ENCODE results near the gene KRTAP3-3.
A peak's percentile ranks its signal among the peaks of the same experiment; 100 is the strongest.

KRTAP3-3 gene

GRCh38 chr17:40993839-40994238 lies at the start of gene KRTAP3-3:
Gene KRTAP3-3 (minus strand): TSS chr17:40994164. CDS start chr17:40994097, 67 bp downstream.
- DNase-seq: no peak

GRCh38 chr17:41042953-41043352 lies 49.0 kb upstream of the KRTAP3-3 start:
- no peak for DNase-seq

GRCh38 chr17:41040783-41041571 lies 47.0 kb upstream of the KRTAP3-3 start, which contains the start of gene KRTAP1-1:
Gene KRTAP1-1 (minus strand): TSS chr17:41041450. CDS start chr17:41041397, 53 bp downstream.
- DNase-seq: peak; percentile 64

GRCh38 chr17:41037853-41038350 lies 43.9 kb upstream of the KRTAP3-3 start:
- DNase-seq: no peak

GRCh38 chr17:41034346-41034935 lies 40.5 kb upstream of the KRTAP3-3 start, which contains the start of gene KRTAP1-3:
Gene KRTAP1-3 (minus strand): TSS chr17:41034874. CDS start chr17:41034821, 53 bp downstream.
- peak; percentile 73 for DNase-seq

GRCh38 chr17:41029633-41030245 lies 35.8 kb upstream of the KRTAP3-3 start, which contains the start of gene KRTAP1-4:
Gene KRTAP1-4 (minus strand): TSS chr17:41030195. CDS start chr17:41030078, 117 bp downstream.
- DNase-seq: peak; percentile 49

GRCh38 chr17:41026715-41027471 lies 32.9 kb upstream of the KRTAP3-3 start, which contains the start of gene KRTAP1-5:
Gene KRTAP1-5 (minus strand): TSS chr17:41027208. CDS start chr17:41027155, 53 bp downstream.
- DNase-seq: peak; percentile 68

- DNase-seq: no peak
Measured at GRCh38 chr17:41024697-41025096, 30.7 kb upstream of the KRTAP3-3 start.

- DNase-seq: no peak
Measured at GRCh38 chr17:41020336-41020735, 26.4 kb upstream of the KRTAP3-3 start.

GRCh38 chr17:41019415-41019814 lies 25.5 kb upstream of the KRTAP3-3 start:
- no peak for DNase-seq

- no peak for DNase-seq
Measured at GRCh38 chr17:41018541-41018940, 24.6 kb upstream of the KRTAP3-3 start.

GRCh38 chr17:41016578-41017215 lies 22.7 kb upstream of the KRTAP3-3 start:
- DNase-seq: no peak

GRCh38 chr17:41015454-41015853 lies 21.5 kb upstream of the KRTAP3-3 start:
- no peak for DNase-seq

- DNase-seq: peak; percentile 63
Measured at GRCh38 chr17:41013606-41014005, 19.6 kb upstream of the KRTAP3-3 start.

- DNase-seq: no peak
Measured at GRCh38 chr17:41013181-41013580, 19.2 kb upstream of the KRTAP3-3 start.

GRCh38 chr17:41012326-41013120 lies 18.6 kb upstream of the KRTAP3-3 start:
- DNase-seq: peak; percentile 15

- DNase-seq: no peak
Measured at GRCh38 chr17:41010441-41010840, 16.5 kb upstream of the KRTAP3-3 start.

GRCh38 chr17:41009936-41010335 lies 16.0 kb upstream of the KRTAP3-3 start:
- no peak for DNase-seq

GRCh38 chr17:41009301-41009760 lies 15.4 kb upstream of the KRTAP3-3 start:
- no peak for DNase-seq

GRCh38 chr17:41008811-41009210 lies 14.8 kb upstream of the KRTAP3-3 start, which contains the start of gene KRTAP3-1:
Gene KRTAP3-1 (minus strand): TSS chr17:41009128. CDS start chr17:41009074, 54 bp downstream.
- DNase-seq: peak; percentile 85

- peak; percentile 82 for DNase-seq
Measured at GRCh38 chr17:41004397-41004796, 10.4 kb upstream of the KRTAP3-3 start.

All from NCI-H2029 (cell line).